WTC11 (cell line): Measurements from ENCODE around the gene LRIG1.

Experiments
- JUN ChIP-seq: sonication (generic); formaldehyde crosslinking; IDR thresholded peaks from 2 replicates; pipeline ENCODE4 v1.8.0; 2023; ENCODE audit warnings: mild to moderate bottlenecking, missing genetic modification reagents
- NFATC4 ChIP-seq: fragments of 250-450 bp; sonication (Bioruptor Pico); IDR thresholded peaks from 2 replicates; pipeline ENCODE4 v1.9.0; 2021; ENCODE audit warnings: mild to moderate bottlenecking
- ZNF671 ChIP-seq: fragments of 250-450 bp; sonication (Bioruptor Pico); IDR thresholded peaks from 2 replicates; pipeline ENCODE4 v1.8.0; 2021; ENCODE audit warnings: mild to moderate bottlenecking
- TF ChIP-seq, protein P1 (sequence below): fragments of 200-600 bp; IDR thresholded peaks from 2 replicates; pipeline ENCODE4 v1.8.0; 2022; ENCODE audit warnings: antibody characterized with exemption
- TF ChIP-seq, protein P2 (sequence below): sonication (generic); formaldehyde crosslinking; IDR thresholded peaks from 2 replicates; pipeline ENCODE4 v1.8.0; 2022; ENCODE audit warnings: missing genetic modification reagents
- TF ChIP-seq, protein P3 (sequence below): sonication (generic); formaldehyde crosslinking; IDR thresholded peaks from 2 replicates; pipeline ENCODE4 v1.8.1; 2023; ENCODE audit warnings: mild to moderate bottlenecking, moderate library complexity, missing genetic modification reagents
- TF ChIP-seq, protein P4 (sequence below): sonication (generic); formaldehyde crosslinking; IDR thresholded peaks from 2 replicates; pipeline ENCODE4 v1.8.1; 2022; ENCODE audit warnings: mild to moderate bottlenecking, moderate library complexity, missing genetic modification reagents
- TF ChIP-seq, protein P5 (sequence below): sonication (generic); formaldehyde crosslinking; IDR thresholded peaks from 2 replicates; pipeline ENCODE4 v1.8.0; 2022; ENCODE audit warnings: mild to moderate bottlenecking, missing genetic modification reagents
- TF ChIP-seq, protein P6 (sequence below): sonication (generic); formaldehyde crosslinking; IDR thresholded peaks from 2 replicates; pipeline ENCODE4 v1.8.0; 2022; ENCODE audit warnings: mild to moderate bottlenecking, missing genetic modification reagents

DNA sequence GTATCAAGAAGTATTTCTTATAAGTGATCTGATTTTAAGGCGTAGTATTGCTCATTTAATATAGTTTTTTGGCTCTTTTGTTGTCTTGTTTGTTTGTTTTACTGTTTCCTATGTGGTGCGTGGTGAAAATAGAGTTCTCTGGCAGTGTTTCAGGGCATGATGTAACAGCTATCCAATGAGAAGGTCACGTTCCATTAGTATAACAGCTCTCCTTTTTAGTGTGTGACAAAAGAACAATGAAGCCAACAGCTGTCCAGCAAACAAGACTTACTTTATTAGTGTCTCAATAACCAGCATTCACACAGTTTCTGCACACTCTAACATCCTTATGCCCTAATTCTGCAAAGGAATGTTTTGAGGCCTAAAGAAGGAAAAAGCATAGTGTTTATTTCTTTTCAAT, 152.1 kb downstream of the LRIG1 start:
- TF ChIP-seq, protein P1, sequence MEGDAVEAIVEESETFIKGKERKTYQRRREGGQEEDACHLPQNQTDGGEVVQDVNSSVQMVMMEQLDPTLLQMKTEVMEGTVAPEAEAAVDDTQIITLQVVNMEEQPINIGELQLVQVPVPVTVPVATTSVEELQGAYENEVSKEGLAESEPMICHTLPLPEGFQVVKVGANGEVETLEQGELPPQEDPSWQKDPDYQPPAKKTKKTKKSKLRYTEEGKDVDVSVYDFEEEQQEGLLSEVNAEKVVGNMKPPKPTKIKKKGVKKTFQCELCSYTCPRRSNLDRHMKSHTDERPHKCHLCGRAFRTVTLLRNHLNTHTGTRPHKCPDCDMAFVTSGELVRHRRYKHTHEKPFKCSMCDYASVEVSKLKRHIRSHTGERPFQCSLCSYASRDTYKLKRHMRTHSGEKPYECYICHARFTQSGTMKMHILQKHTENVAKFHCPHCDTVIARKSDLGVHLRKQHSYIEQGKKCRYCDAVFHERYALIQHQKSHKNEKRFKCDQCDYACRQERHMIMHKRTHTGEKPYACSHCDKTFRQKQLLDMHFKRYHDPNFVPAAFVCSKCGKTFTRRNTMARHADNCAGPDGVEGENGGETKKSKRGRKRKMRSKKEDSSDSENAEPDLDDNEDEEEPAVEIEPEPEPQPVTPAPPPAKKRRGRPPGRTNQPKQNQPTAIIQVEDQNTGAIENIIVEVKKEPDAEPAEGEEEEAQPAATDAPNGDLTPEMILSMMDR: no peak
- TF ChIP-seq, protein P2, sequence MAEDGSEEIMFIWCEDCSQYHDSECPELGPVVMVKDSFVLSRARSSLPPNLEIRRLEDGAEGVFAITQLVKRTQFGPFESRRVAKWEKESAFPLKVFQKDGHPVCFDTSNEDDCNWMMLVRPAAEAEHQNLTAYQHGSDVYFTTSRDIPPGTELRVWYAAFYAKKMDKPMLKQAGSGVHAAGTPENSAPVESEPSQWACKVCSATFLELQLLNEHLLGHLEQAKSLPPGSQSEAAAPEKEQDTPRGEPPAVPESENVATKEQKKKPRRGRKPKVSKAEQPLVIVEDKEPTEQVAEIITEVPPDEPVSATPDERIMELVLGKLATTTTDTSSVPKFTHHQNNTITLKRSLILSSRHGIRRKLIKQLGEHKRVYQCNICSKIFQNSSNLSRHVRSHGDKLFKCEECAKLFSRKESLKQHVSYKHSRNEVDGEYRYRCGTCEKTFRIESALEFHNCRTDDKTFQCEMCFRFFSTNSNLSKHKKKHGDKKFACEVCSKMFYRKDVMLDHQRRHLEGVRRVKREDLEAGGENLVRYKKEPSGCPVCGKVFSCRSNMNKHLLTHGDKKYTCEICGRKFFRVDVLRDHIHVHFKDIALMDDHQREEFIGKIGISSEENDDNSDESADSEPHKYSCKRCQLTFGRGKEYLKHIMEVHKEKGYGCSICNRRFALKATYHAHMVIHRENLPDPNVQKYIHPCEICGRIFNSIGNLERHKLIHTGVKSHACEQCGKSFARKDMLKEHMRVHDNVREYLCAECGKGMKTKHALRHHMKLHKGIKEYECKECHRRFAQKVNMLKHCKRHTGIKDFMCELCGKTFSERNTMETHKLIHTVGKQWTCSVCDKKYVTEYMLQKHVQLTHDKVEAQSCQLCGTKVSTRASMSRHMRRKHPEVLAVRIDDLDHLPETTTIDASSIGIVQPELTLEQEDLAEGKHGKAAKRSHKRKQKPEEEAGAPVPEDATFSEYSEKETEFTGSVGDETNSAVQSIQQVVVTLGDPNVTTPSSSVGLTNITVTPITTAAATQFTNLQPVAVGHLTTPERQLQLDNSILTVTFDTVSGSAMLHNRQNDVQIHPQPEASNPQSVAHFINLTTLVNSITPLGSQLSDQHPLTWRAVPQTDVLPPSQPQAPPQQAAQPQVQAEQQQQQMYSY (CRISPR knock-in tag): no peak
- TF ChIP-seq, protein P3, sequence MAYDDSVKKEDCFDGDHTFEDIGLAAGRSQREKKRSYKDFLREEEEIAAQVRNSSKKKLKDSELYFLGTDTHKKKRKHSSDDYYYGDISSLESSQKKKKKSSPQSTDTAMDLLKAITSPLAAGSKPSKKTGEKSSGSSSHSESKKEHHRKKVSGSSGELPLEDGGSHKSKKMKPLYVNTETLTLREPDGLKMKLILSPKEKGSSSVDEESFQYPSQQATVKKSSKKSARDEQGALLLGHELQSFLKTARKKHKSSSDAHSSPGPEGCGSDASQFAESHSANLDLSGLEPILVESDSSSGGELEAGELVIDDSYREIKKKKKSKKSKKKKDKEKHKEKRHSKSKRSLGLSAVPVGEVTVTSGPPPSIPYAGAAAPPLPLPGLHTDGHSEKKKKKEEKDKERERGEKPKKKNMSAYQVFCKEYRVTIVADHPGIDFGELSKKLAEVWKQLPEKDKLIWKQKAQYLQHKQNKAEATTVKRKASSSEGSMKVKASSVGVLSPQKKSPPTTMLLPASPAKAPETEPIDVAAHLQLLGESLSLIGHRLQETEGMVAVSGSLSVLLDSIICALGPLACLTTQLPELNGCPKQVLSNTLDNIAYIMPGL (CRISPR knock-in tag): no peak
- TF ChIP-seq NFATC4 (no peak), JUN (no peak), ZNF671 (CRISPR knock-in tag) (no peak)
- TF ChIP-seq, protein P4, sequence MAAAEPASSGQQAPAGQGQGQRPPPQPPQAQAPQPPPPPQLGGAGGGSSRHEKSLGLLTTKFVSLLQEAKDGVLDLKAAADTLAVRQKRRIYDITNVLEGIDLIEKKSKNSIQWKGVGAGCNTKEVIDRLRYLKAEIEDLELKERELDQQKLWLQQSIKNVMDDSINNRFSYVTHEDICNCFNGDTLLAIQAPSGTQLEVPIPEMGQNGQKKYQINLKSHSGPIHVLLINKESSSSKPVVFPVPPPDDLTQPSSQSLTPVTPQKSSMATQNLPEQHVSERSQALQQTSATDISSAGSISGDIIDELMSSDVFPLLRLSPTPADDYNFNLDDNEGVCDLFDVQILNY (CRISPR knock-in tag): no peak
- TF ChIP-seq, protein P5, sequence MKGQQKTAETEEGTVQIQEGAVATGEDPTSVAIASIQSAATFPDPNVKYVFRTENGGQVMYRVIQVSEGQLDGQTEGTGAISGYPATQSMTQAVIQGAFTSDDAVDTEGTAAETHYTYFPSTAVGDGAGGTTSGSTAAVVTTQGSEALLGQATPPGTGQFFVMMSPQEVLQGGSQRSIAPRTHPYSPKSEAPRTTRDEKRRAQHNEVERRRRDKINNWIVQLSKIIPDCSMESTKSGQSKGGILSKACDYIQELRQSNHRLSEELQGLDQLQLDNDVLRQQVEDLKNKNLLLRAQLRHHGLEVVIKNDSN (CRISPR knock-in tag): no peak
- TF ChIP-seq, protein P6, sequence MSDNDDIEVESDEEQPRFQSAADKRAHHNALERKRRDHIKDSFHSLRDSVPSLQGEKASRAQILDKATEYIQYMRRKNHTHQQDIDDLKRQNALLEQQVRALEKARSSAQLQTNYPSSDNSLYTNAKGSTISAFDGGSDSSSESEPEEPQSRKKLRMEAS (CRISPR knock-in tag): no peak
